Aorta (tissue), 5 donors: ENCODE results near the gene GSK3B. TPM values are rescaled to one million over a fixed set of nuclear protein-coding genes. Genes with fewer than 3 reads are reported as not detected.

Source experiments
- ATAC-seq: fragments of 200-7000 bp; cut with Tn5 transposase; one replicate; pipeline ENCODE4 v1.9.1; 2022; ENCODE audit warnings: moderate library complexity; ENCODE audit not compliant: low FRiP score
- DNase-seq, 2 donors: peaks; one replicate each; pipeline ENCODE4 v3.0.0-alpha.2; 2020
- H3K27ac ChIP-seq, 2 donors: one replicate each; pipeline ENCODE4 v1.5.1; 2013; ENCODE audit warnings: low read length in 2 of 2, mild to moderate bottlenecking in 2 of 2, moderate library complexity in 2 of 2, control low read depth in 1 of 2, inconsistent platforms in 1 of 2, low read depth in 1 of 2
- H3K27me3 ChIP-seq, 2 donors: one replicate each; pipeline ENCODE4 v1.6.1; 2013; ENCODE audit warnings: control low read depth in 1 of 2, low read length in 1 of 2, mild to moderate bottlenecking in 1 of 2, moderate library complexity in 1 of 2; ENCODE audit not compliant: insufficient read depth in 2 of 2, control insufficient read depth in 1 of 2
- H3K36me3 ChIP-seq, 2 donors: one replicate each; pipeline ENCODE4 v1.6.1; 2013; ENCODE audit warnings: control low read depth in 1 of 2, low read length in 1 of 2, mild to moderate bottlenecking in 1 of 2; ENCODE audit not compliant: insufficient read depth in 2 of 2, control insufficient read depth in 1 of 2
- H3K4me1 ChIP-seq, 2 donors: one replicate each; pipeline ENCODE4 v1.6.1; 2013; ENCODE audit warnings: low read length in 2 of 2, control low read depth in 1 of 2, mild to moderate bottlenecking in 1 of 2, moderate library complexity in 1 of 2; ENCODE audit not compliant: insufficient read depth in 2 of 2, control insufficient read depth in 1 of 2
- H3K4me3 ChIP-seq, 2 donors: one replicate each; pipeline ENCODE4 v1.5.1; 2013; ENCODE audit warnings: low read length in 2 of 2, control low read depth in 1 of 2, mild to moderate bottlenecking in 1 of 2
- H3K9me3 ChIP-seq: one replicate; pipeline ENCODE4 v1.6.1; 2013; ENCODE audit warnings: mild to moderate bottlenecking, low read length; ENCODE audit not compliant: control insufficient read depth
- WGBS, 2 donors: extraction: QIAGEN DNeasy Blood & Tissue Kit; methylation state at CpG; one replicate each; pipeline ENCODE4 v1.1.7; 2013; 5-methylcytosine and 5-hydroxymethylcytosine counted together
- intact Hi-C, 2 donors: fragments of 100-400 bp; cut with DNase I; formaldehyde crosslinking; loops; one replicate each; pipeline versions ENCODE4 v1.14.2 to v1.15.0; 2022
- polyA plus RNA-seq, 2 donors: library from polyadenylated mRNA; stranded (reverse); fragments of 200-250 nt; gene quantifications; one replicate each; pipeline ENCODE4 v1.2.3, GENCODE V29; 2013
- total RNA-seq, 2 donors: library from RNA; stranded (reverse); fragmentation: NEBNext Ultra II Directional; extraction: Animal tissue kit (Norgen Biotek cat#: 25700); gene quantifications; one replicate each; pipeline ENCODE4 v1.2.1, GENCODE V29; 2021
- donor health status: healthy with polysubstance abuse.
- donor health status: Bipolar disorder and iron deficiency.
- donor health status: DM: no; HTN: no; CAD: no.
- donor health status: DM: no; HTN: no; CAD: no.
- donor health status: DM: yes; HTN: yes; CAD: no.

Gene GSK3B
- total and polyA plus RNA-seq, 4 donors, result 4.5 to 37.8 (median 19.9) TPM

DNA sequence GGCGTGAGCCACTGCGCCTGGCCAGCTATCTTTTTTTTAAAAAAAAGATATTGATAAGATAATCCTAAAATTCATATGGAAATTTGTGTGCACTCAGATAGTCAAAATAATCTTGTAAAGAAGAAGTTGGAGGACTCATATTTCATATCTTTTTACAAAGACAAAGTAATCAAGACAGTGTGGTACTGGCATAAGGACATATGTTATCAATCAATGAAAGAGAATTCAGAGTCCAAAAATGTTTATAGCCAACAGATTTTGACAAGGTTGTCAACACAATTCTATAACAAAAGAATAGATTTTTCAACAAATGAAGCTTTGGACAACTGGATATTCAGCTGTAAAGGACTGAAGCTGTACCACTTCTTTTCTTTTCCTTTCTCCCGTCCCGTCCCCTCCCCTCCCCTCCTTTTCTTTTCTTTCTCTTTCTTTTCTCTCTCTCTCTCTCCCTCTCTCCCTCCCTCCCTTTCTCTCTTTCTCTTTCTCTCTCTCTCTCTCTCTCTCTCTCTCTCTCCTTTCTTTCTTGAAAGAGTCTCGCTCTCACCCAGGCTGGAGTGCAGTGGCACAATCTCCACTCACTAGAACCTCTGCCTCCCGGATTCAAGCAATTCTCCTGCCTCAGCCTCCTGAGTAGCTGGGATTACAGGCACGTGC, 126.8 kb downstream of the GSK3B start:
- Histone ChIP-seq H3K9me3 (no peaks in the 10 kb centered on the region), H3K4me1 (peaks cover 1 to 5% of the 10 kb centered on the region in 2 donors), H3K4me3 (no peak overlapping the region), H3K27me3 (no peaks in the 10 kb centered on the region), H3K36me3 (no peaks in the 10 kb centered on the region), H3K27ac (no peak overlapping the region)
- intact Hi-C loops, result no loop called here
- no peak for DNase-seq
- no peak for ATAC-seq
- 93 to 94% methylated on average over 7 of the region's 7 CpGs for WGBS, 2 donors

DNA sequence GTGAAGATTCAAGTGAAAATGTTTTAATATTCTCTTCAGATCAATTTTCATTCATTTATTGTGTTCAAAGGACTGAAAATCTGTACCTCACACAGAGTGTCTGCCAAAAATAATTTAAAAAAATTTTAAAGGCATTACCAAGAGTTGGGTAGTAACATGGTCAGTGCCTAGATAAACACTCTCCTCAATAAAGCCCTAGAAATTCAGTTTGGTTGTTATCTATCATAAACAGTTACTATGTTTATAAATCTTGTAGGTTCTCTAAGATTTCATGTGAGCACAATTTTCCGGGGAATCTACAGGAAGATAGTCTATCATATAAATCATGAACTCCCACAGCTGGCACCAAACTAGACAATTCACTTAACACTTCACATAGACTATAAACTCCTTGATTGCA, 128.6 kb downstream of the GSK3B start:
- DNase-seq (no peak), ATAC-seq (no peak)
- intact Hi-C loops, result no loop called here
- no peaks in the 10 kb centered on the region for H3K27me3 ChIP-seq
- H3K4me3 ChIP-seq, result no peak overlapping the region
- WGBS, 2 donors, result 0 to 5% methylated on average over 1 of the region's 1 CpG
- no peaks in the 10 kb centered on the region for H3K9me3 ChIP-seq
- no peaks in the 10 kb centered on the region for H3K36me3 ChIP-seq
- peaks cover 1 to 5% of the 10 kb centered on the region in 2 donors for H3K4me1 ChIP-seq
- no peak overlapping the region for H3K27ac ChIP-seq

DNA sequence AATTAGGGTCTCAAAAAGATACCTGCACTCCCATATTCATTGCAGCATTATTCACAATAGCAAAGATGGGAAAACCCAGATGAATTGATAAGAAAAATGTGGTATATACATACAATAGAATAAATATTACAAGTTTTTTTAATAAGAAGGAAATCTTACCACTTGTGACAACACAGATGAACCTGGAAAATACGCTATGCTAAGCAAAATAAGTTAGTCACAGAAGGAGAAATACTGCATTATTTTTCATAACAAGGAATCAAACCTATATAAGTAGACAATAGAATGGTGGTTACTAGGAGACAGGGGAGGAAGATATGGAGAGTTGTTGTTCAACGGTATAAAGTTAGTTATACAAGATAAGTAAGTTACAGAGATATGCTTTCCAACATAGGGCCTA, 130.0 kb downstream of the GSK3B start:
- ATAC-seq (no peak), DNase-seq (no peak)
- H3K27ac ChIP-seq, result no peak overlapping the region
- H3K4me1 ChIP-seq, result peaks cover under 1 to 2% of the 10 kb centered on the region in 2 donors
- WGBS, 2 donors, result 85 to 91% methylated on average over 2 of the region's 2 CpGs
- no peak overlapping the region for H3K4me3 ChIP-seq
- H3K36me3 ChIP-seq, result no peaks in the 10 kb centered on the region
- H3K27me3 ChIP-seq, result no peaks in the 10 kb centered on the region
- intact Hi-C loops, result no loop called here
- H3K9me3 ChIP-seq, result no peaks in the 10 kb centered on the region

DNA sequence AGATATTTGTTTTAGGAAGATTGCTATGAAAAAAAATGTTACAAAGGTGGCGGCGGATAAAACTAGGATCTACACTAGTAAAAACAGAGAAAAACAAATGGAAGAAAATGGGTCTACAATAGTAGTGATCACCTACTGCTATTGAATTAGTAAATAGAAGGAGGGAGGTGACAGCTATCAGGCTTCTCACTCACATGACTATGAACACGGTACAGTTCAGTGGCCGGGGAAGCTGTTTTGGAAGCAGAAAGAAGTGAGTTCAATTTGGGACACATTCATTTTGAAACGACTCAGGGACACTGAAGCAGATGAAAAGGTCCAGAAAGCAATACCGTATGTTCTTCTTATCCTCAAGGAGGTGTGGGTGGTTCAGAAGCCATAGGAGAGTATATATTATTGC, 138.3 kb downstream of the GSK3B start:
- no peak overlapping the region for H3K27ac ChIP-seq
- intact Hi-C loops, result loop anchor here in 1 of 2 donors (5.0 kb wide), 1 partner anchor 34 kb away; no protein-coding TSS in a partner anchor
- no peaks in the 10 kb centered on the region for H3K27me3 ChIP-seq
- no peaks in the 10 kb centered on the region for H3K36me3 ChIP-seq
- H3K4me3 ChIP-seq, result no peak overlapping the region
- DNase-seq (no peak), ATAC-seq (no peak)
- peaks cover under 1 to 2% of the 10 kb centered on the region in 2 donors for H3K4me1 ChIP-seq
- no peaks in the 10 kb centered on the region for H3K9me3 ChIP-seq
- WGBS, 2 donors, result 84 to 89% methylated on average over 6 of the region's 6 CpGs

DNA sequence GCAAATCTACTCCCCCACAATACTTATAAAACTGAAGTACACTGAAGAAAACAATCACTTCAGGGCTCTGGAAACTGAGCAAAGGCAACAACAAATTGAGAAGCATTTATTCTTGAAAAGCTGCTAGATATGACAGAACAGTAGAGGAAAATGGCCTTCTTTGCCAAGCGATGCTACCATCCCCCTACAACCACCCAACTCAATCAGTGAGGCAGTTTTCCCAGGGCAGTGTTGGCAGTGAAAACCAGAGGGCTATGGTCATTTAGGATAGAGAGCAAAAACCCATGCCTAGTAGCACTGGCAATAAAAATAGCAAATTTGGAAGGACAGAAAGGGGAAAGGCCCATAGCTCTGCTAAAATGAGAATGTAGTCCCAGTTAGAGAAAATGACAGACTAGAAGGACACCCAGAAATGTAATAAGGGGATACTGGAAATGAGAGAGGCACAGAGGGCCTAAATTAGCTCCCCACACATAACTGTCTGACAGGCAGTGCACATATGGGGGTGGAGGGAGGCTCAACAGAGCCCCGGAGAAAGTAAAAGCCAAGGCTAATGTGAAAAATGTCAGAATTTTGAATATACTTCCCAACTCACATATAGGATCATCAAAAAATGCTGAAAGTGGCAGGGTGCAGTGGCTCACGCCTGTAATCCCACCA, 143.5 kb downstream of the GSK3B start:
- ATAC-seq (no peak), DNase-seq (no peak)
- intact Hi-C loops, result no loop called here
- Histone ChIP-seq H3K36me3 (no peaks in the 10 kb centered on the region), H3K9me3 (no peaks in the 10 kb centered on the region), H3K4me3 (no peak overlapping the region), H3K27ac (no peak overlapping the region), H3K27me3 (no peaks in the 10 kb centered on the region), H3K4me1 (peaks cover 4 to 6% of the 10 kb centered on the region in 2 donors)
- WGBS, 2 donors, result 86 to 87% methylated on average over 3 of the region's 3 CpGs

DNA sequence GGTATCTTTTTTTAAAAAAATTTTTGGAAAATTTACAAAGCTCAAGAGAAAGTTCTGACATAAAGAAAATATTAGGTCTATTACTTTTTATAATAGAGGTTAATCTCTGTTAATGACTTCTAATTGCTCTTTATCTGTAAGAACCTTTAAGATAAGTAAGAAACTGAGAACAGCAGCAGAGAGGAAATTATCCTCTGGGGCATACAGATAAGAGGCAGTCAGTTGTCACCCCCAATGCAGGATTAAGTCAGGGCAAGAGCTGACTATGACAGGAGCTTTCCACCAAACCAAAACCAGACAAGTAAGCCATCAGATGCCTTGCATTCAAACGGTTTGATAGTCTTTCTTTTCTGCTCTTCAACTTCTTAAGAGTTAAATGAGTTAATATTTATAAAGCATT, 149.0 kb downstream of the GSK3B start:
- ATAC-seq, result no peak
- intact Hi-C loops, result no loop called here
- no peaks in the 10 kb centered on the region for H3K4me1 ChIP-seq

DNA sequence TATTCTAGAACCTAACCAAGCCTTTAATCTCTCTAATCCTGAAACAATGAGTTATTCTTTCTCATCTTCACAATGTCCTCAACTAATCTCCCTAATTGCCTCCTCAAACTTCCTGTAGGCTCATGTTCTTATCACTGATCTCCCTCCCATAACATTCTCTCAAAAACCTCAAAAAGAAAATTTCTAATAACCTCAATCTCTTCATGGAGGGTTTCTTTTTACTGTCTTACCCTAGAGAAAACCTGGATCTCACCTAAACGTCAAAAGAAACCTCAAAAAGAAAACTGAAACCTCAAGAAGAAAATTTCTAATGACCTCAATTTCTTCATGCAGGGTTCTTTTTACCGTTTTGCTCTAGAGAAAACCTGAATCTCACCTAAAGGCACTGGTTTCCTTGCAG, 150.2 kb downstream of the GSK3B start:
- ATAC-seq, result no peak
- Histone ChIP-seq H3K27ac (no peak overlapping the region), H3K4me1 (no peaks in the 10 kb centered on the region), H3K27me3 (no peaks in the 10 kb centered on the region), H3K36me3 (no peaks in the 10 kb centered on the region), H3K4me3 (no peak overlapping the region), H3K9me3 (no peaks in the 10 kb centered on the region)
- intact Hi-C loops, result no loop called here
- DNase-seq, result no peak
- WGBS, 2 donors, result 85 to 93% methylated on average over 2 of the region's 2 CpGs

More for the DNA sequence above, 149.0 kb downstream of the GSK3B start:
- Histone ChIP-seq H3K36me3 (no peaks in the 10 kb centered on the region), H3K9me3 (no peaks in the 10 kb centered on the region), H3K4me3 (no peak overlapping the region), H3K27ac (no peak overlapping the region), H3K27me3 (no peaks in the 10 kb centered on the region)
- DNase-seq, result no peak
- WGBS, 2 donors, result 44 to 50% methylated on average over 1 of the region's 1 CpG

DNA sequence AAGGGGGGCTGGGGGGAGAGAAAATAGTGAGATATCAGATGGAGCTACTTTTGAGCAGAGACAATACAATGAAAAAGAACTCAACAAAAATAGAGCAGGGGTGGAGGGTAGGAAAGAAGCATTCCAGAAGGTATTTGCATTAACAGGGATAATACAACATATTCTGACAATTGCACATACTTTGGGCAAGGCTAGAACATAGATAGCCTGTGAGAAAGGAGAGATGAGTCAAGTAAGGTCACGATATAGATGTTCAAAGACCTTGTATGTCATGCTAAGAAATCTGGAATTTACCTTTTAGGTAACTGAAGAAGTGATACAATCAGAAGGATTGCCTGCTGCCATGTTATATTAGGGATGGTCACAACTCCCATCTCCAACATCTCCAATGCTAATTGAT, 155.2 kb downstream of the GSK3B start:
- no peaks in the 10 kb centered on the region for H3K27me3 ChIP-seq
- H3K36me3 ChIP-seq, result no peaks in the 10 kb centered on the region
- no peak for DNase-seq
- no peaks in the 10 kb centered on the region for H3K4me1 ChIP-seq
- no peak overlapping the region for H3K27ac ChIP-seq
- intact Hi-C loops, result no loop called here
- 96 to 100% methylated on average over 1 of the region's 1 CpG for WGBS, 2 donors
- peaks cover 2% of the 10 kb centered on the region for H3K9me3 ChIP-seq
- H3K4me3 ChIP-seq, result no peak overlapping the region
- no peak for ATAC-seq

DNA sequence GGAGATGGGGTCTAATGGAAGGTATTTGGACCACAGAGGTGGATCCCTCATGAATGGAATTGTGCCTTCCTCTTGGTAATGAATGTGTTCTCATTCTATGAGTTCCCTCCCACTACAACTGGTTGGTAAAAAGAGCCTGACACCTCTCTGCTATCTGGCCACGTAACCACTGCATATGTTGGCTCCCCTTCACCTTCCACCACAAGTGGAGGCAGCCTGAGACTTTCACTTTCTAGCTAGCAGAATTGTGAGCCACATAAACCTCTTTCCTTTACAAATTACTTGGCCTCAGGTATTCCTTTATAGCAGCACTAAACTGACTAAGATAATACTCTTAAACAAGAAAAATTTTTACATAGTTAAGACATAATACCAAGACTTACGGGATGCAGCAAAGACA, 157.0 kb downstream of the GSK3B start:
- intact Hi-C loops, result no loop called here
- Histone ChIP-seq H3K36me3 (no peaks in the 10 kb centered on the region), H3K4me3 (no peak overlapping the region), H3K9me3 (peaks cover 2% of the 10 kb centered on the region), H3K4me1 (no peaks in the 10 kb centered on the region), H3K27me3 (no peaks in the 10 kb centered on the region), H3K27ac (no peak overlapping the region)
- no peak for DNase-seq
- 72 to 82% methylated on average over 2 of the region's 2 CpGs for WGBS, 2 donors
- ATAC-seq, result no peak
